Measurements from ENCODE around the gene FALEC.
"Not testable (repeated sequence)": the region's sequence is repeated elsewhere in the genome, so short reads cannot be mapped to it uniquely, and the experiment has no call there.

FALEC gene

GRCh38 chr1:150560576-150561253, 45.2 kb downstream of the FALEC start:
- peak; percentile 92 for DNase-seq

GRCh38 chr1:150561254-150561973, 45.9 kb downstream of the FALEC start:
- DNase-seq = peak; percentile 82

GRCh38 chr1:150561974-150562445, 46.5 kb downstream of the FALEC start:
- DNase-seq = peak; percentile 94

- DNase-seq = peak; percentile 83
Measured at GRCh38 chr1:150562446-150563339, 47.1 kb downstream of the FALEC start.

- DNase-seq = peak; percentile 60
Measured at GRCh38 chr1:150563340-150564038, 47.9 kb downstream of the FALEC start.

GRCh38 chr1:150564051-150564991, 48.8 kb downstream of the FALEC start:
- peak; percentile 55 for DNase-seq

GRCh38 chr1:150565240-150565991, 49.9 kb downstream of the FALEC start:
- not testable (repeated sequence) for DNase-seq

GRCh38 chr1:150566589-150567340, 51.2 kb downstream of the FALEC start:
- no peak for DNase-seq

- DNase-seq = peak; percentile 71
Measured at GRCh38 chr1:150567341-150567716, 51.8 kb downstream of the FALEC start.

- DNase-seq = peak; percentile 76
Measured at GRCh38 chr1:150567717-150568593, 52.4 kb downstream of the FALEC start.

- no peak for DNase-seq
Measured at GRCh38 chr1:150568594-150568966, 53.0 kb downstream of the FALEC start.

- DNase-seq = peak; percentile 26
Measured at GRCh38 chr1:150572918-150573647, 57.5 kb downstream of the FALEC start.

- peak; percentile 50 for DNase-seq
Measured at GRCh38 chr1:150573648-150574071, 58.1 kb downstream of the FALEC start.

GRCh38 chr1:150574260-150575071, 58.9 kb downstream of the FALEC start:
- DNase-seq = no peak

GRCh38 chr1:150575072-150575489, 59.5 kb downstream of the FALEC start:
- no peak for DNase-seq

GRCh38 chr1:150575518-150576366, 60.2 kb downstream of the FALEC start:
- no peak for DNase-seq

Measured in stimulated activated CD8-positive, alpha-beta memory T cell treated with anti-CD3 and anti-CD28 coated beads, Interleukin-4, amount 100 ng/mL, for 48 hours (primary cell).